Heart left ventricle (tissue), 16 donors: ENCODE data around the gene EFNA2. TPM values are rescaled to one million over a fixed set of nuclear protein-coding genes. Genes with fewer than 3 reads are reported as not detected.

Source experiments
- ATAC-seq, 4 donors: fragments of 200-7000 bp; cut with Tn5 transposase; one replicate each; pipeline ENCODE4 v1.9.1; 2020 to 2022; ENCODE audit warnings: moderate library complexity in 4 of 4, mild to moderate bottlenecking in 3 of 4, moderate number of reproducible peaks in 1 of 4
- DNase-seq, 5 donors: peaks; one replicate each; pipeline ENCODE4 v3.0.0-alpha.2; 2020
- H3K27ac ChIP-seq, 12 donors: fragments of 200-600 bp; sonication (generic) in 4 of 12; one replicate each; pipeline versions ENCODE4 v1.5.0 to v1.8.0; 2016 to 2022; ENCODE audit warnings: mild to moderate bottlenecking in 2 of 12
- H3K27me3 ChIP-seq, 9 donors: fragments of 200-600 bp; sonication (generic) in 2 of 9; one replicate each; pipeline versions ENCODE4 v1.5.1 to v1.8.0; 2016 to 2022; ENCODE audit warnings: mild to moderate bottlenecking in 3 of 9
- H3K36me3 ChIP-seq, 9 donors: fragments of 200-600 bp; sonication (generic) in 2 of 9; one replicate each; pipeline versions ENCODE4 v1.5.0 to v1.8.0; 2018 to 2022; ENCODE audit warnings: mild to moderate bottlenecking in 2 of 9
- H3K4me1 ChIP-seq, 12 donors: fragments of 200-600 bp; sonication (generic) in 4 of 12; one replicate each; pipeline versions ENCODE4 v1.5.0 to v1.8.0; 2016 to 2022; ENCODE audit warnings: mild to moderate bottlenecking in 3 of 12
- H3K4me3 ChIP-seq, 12 donors: fragments of 200-600 bp; sonication (generic) in 4 of 12; one replicate each; pipeline versions ENCODE4 v1.5.0 to v1.8.0; 2017 to 2022; ENCODE audit warnings: mild to moderate bottlenecking in 9 of 12, moderate library complexity in 4 of 12
- H3K9me3 ChIP-seq, 12 donors: fragments of 200-600 bp; sonication (generic) in 4 of 12; one replicate each; pipeline versions ENCODE4 v1.5.0 to v1.8.0; 2016 to 2022; ENCODE audit warnings: mild to moderate bottlenecking in 1 of 12
- POLR2A ChIP-seq, 2 donors: fragments of 450-650 bp; IDR thresholded peaks; one replicate each; pipeline ENCODE4 v1.6.1; 2017; ENCODE audit warnings: antibody characterized with exemption in 2 of 2, mild to moderate bottlenecking in 2 of 2, moderate library complexity in 2 of 2
- WGBS, 4 donors: extraction: QIAGEN DNeasy Blood & Tissue Kit in 2 of 4; methylation state at CpG; one replicate each; pipeline versions ENCODE4 v1.1.5 to v1.1.7; 2013 to 2018; 5-methylcytosine and 5-hydroxymethylcytosine counted together
- intact Hi-C, 10 donors: fragments of 100-400 bp; cut with DNase I; formaldehyde crosslinking; loops; one replicate each; pipeline versions ENCODE4 v1.11.1 to v1.14.2; 2022
- polyA plus RNA-seq, 2 donors: library from polyadenylated mRNA; stranded (reverse); fragments of 200-250 nt; gene quantifications; one replicate each; pipeline ENCODE4 v1.2.3, GENCODE V29; 2013
- total RNA-seq, 9 donors: library from RNA; depleted of rRNA in 2 of 9; stranded (reverse); fragments of >200 nt in 2 of 9; fragmentation: NEBNext Ultra II Directional in 3 of 9; extraction: Animal tissue kit (Norgen Biotek cat#: 25700) in 3 of 9; gene quantifications; one replicate each; pipeline versions ENCODE4 v1.1.0 to v1.2.4, GENCODE V29; 2016 to 2023
- TF ChIP-seq, protein P1 (sequence below), 12 donors: fragments of 200-600 bp; sonication (generic) in 4 of 12; IDR thresholded peaks; one replicate each; pipeline versions ENCODE4 v1.5.0 to v1.8.0; 2018 to 2022; ENCODE audit warnings: antibody characterized with exemption in 12 of 12, mild to moderate bottlenecking in 5 of 12
- donor health status: ischemic (EF 13 %, LVEDD 7.1; RV severe dilation, severe dysfunction).
- donor health status: healthy with polysubstance abuse.
- donor health status: DM: no; HTN: yes; CAD: no.
- donor health status: DM: no; HTN: no; CAD: no.
- donor health status: ischemic (EF 25% LVEDD 6.9; RV normal size, moderate dysfunction).
- donor health status: ischemic (EF 25% LVEDD 5.7; RV mildly dilated, moderate dysfunction).
- donor health status: healthy.
- donor health status: DM: yes; HTN: yes; CAD: no.
- donor health status: ischemic (EF 35%, LVEDD 5.7; RV mildly dilated, moderate dysfunction).
- donor health status: nonischemic (EF 11% LVEDD 7.7; RV severe dilation, severe dysfunction).
- donor health status: DM: yes; HTN: yes; CAD: no.
- donor health status: PGD.
- donor health status: ischemic (EF 29% LVEDD 5.4; RV normal size, mild dysfunction).
- donor health status: nonischemic (EF 23%, LVEDD 6.1; RV moderate dilation, normal function).

EFNA2 gene
- total and polyA plus RNA-seq, 11 donors, result not detected

DNA sequence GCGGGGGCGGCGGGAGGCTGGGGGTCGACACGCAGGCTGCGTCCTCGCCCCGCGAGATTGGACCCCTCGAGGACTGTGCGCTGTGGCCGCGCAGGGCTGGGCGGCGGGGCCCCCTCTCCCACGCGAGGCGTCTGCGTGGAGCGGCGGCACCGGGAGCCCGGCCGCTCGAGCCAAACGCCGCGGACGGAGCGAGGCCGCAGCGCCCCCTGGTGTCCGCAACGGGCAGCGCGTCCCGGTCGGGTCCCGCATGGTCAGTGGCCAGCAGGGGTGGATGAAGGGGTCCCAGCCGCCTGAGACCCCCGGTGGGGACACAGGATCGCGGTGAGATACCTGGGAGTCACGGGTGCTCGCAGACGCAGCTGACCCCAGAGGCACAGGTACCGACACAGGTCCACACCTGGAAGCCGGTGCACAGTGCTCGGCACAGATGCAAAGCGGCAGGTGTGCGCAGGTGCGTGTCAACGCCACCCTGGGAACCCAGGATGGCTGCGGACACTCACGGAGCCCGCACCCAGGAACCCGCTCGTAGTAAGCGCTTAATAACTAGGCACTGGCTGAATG, 18.7 kb upstream of the EFNA2 start:
- Histone ChIP-seq H3K36me3 (peaks cover 0 to 22% (median 18%) of the 10 kb centered on the region in 9 donors), H3K4me1 (peaks cover 12 to 76% (median 69%) of the 10 kb centered on the region in 12 donors), H3K4me3 (peak overlapping the region; percentile 2 to 66 (median 56)), H3K27me3 (no peaks in the 10 kb centered on the region), H3K27ac (peak overlapping the region; percentile 43 to 96 (median 92)), H3K9me3 (no peaks in the 10 kb centered on the region)
- 0 to 2% (median 0%) methylated on average over 4 to 59 of the region's 59 CpGs for WGBS, 4 donors
- intact Hi-C loops, result loop anchor here in 9 of 10 donors (1.0 to 2.0 kb wide), 3 partner anchors 18 to 23 kb away; no protein-coding TSS in a partner anchor
- ATAC-seq (peak in 2 of 4 donors; percentile 7 to 21), DNase-seq (peak; percentile 70 to 90 (median 80))
- TF ChIP-seq, protein P1, sequence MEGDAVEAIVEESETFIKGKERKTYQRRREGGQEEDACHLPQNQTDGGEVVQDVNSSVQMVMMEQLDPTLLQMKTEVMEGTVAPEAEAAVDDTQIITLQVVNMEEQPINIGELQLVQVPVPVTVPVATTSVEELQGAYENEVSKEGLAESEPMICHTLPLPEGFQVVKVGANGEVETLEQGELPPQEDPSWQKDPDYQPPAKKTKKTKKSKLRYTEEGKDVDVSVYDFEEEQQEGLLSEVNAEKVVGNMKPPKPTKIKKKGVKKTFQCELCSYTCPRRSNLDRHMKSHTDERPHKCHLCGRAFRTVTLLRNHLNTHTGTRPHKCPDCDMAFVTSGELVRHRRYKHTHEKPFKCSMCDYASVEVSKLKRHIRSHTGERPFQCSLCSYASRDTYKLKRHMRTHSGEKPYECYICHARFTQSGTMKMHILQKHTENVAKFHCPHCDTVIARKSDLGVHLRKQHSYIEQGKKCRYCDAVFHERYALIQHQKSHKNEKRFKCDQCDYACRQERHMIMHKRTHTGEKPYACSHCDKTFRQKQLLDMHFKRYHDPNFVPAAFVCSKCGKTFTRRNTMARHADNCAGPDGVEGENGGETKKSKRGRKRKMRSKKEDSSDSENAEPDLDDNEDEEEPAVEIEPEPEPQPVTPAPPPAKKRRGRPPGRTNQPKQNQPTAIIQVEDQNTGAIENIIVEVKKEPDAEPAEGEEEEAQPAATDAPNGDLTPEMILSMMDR (IDR thresholded peaks at IDR 0.05), result peak; percentile 88 to 99 (median 96)
- TF ChIP-seq POLR2A (IDR thresholded peaks at IDR 0.05), result peak in 1 of 2 donors; percentile 21

DNA sequence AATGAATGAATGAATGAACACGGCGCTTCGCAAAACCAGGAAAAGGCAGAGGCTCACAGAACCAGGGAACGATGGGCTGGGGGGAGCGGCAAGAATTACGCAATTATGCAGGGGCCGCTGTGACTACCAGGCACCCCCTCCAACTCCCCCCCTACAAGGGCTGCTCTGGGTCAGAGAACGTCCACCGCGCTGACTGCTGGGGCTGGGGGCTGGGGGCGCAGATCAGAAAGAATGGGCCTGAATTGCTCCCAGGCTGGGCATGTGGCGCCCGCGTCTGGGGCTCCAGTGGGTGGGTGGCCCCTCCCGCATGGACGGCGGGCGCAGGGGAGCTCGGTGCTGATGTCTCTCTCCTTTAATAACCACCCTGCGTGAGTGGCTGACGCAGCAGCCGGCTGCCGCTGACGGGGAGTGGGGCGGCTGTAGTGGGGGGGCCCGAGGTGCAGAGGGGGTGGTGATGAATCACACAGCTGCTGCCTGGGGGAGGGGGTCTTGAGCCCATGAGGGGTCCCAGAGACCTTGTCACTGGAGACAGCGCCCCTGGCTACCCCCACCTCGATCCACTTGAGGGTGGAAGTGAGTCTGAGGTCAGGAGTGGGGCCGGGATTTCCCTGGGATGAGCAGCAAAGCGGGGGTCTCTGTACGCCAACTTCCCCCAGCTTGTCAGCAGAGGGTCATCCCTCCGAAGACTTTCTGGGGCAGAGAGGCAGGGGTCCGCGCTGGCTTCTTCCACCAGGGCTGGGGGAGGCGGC, 18.0 kb upstream of the EFNA2 start:
- peak overlapping the region in 6 of 12 donors; percentile 92 to 100 (median 98) for H3K27ac ChIP-seq
- ATAC-seq (no peak), DNase-seq (peak in 3 of 5 donors; percentile 42 to 69 (median 49))
- no peak for TF ChIP-seq POLR2A (IDR thresholded peaks at IDR 0.05)
- H3K4me3 ChIP-seq, result peak overlapping the region in 7 of 12 donors; percentile 52 to 66 (median 57)
- H3K4me1 ChIP-seq, result peaks cover 9 to 76% (median 69%) of the 10 kb centered on the region in 12 donors
- intact Hi-C loops, result loop anchor here in 9 of 10 donors (1.0 to 2.0 kb wide), 2 partner anchors 23 kb away; no protein-coding TSS in a partner anchor
- peaks cover 0 to 28% (median 24%) of the 10 kb centered on the region in 9 donors for H3K36me3 ChIP-seq
- no peaks in the 10 kb centered on the region for H3K27me3 ChIP-seq
- no peaks in the 10 kb centered on the region for H3K9me3 ChIP-seq
- 31 to 51% (median 33%) methylated on average over 17 to 35 of the region's 35 CpGs for WGBS, 4 donors

DNA sequence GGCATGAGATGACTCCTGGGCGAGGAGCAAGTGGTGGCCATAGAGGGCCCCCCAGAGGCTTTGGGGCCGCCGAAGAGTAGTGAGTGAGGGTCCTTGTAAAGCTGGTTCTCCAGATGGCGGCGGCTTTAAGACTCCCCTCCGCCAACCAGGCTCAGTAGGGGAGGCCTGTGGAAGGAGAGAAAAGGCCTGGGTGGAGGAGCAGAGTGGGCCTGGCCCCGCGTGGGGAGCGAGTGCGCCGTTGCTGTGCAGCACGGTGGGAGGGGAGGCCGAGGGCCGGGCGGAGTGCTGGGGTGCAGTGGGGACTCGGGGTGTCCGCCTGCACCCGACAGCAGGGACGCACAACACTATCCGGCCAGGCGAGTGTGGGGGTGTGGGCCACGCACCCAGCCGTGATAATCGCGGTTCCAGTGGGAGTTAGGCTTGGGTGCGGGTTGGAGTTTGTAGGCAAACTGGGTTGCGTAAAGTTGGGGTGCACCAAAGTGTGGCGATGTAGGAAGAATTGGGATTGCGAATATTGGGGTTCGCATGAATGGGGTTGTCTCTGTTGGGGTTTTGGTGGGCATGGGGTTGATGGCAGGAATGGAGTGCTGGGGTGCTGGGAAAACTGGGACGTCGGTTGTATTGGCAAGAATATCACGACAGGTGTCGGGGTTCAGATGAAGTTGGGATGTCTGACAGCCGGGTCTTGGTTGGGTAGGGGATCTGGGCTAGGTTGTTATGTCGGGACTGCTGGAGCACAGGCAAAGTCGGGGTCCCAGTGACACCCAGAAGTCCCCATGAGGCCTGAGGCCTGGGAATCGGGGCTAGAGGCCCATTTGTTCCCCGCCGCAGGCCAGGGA, 17.2 kb upstream of the EFNA2 start:
- Histone ChIP-seq H3K9me3 (no peaks in the 10 kb centered on the region), H3K27me3 (no peaks in the 10 kb centered on the region), H3K36me3 (peaks cover 2 to 36% (median 32%) of the 10 kb centered on the region in 9 donors), H3K4me1 (peaks cover 9 to 80% (median 75%) of the 10 kb centered on the region in 12 donors), H3K4me3 (peak overlapping the region in 9 of 12 donors; percentile 17 to 92 (median 72)), H3K27ac (peak overlapping the region in 11 of 12 donors; percentile 73 to 100 (median 98))
- TF ChIP-seq, protein P1 (IDR thresholded peaks at IDR 0.05), result no peak
- TF ChIP-seq POLR2A (IDR thresholded peaks at IDR 0.05), result no peak
- WGBS, 4 donors, result 49 to 57% (median 51%) methylated on average over 37 to 40 of the region's 40 CpGs
- DNase-seq (peak in 2 of 5 donors; percentile 37 to 46), ATAC-seq (no peak)
- intact Hi-C loops, result loop anchor here in 2 of 10 donors (1.0 kb wide), 2 partner anchors 20 to 24 kb away; partner anchors contain the start of gene MIDN (in 1 of the 2)

DNA sequence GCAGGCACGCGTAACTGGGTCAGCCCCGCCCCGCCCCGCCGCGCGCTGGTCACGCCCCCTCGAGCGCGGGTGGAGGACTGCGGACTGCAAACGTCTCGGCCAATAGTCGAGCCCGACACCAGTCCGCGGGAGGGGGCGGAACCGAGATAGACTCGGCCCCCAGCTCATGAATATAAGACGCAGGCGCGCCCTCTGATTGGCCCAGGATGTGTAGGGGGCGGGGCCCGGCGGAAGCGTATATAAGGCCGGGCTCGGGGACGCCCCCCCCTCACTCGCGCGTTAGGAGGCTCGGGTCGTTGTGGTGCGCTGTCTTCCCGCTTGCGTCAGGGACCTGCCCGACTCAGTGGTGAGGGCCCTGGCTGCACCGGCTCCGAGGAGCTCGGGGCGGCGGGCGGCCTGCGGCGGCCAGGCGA, 16.6 kb upstream of the EFNA2 start, which contains the start of gene CIRBP:
TSS of gene CIRBP (plus strand) at position 268 of the 413 bp plus-strand sequence. CDS start 1,602 bp downstream, outside the sequence.
- WGBS, 4 donors, result 0 to 1% (median 0%) methylated on average over 26 to 50 of the region's 50 CpGs
- H3K4me3 ChIP-seq, result peak within 1 kb of the TSS; percentile 5 to 92 (median 72)
- intact Hi-C loops, result loop anchor here in 1 of 10 donors (1.0 kb wide), 1 partner anchor 21 kb away; the partner anchor contains the start of gene MIDN
- no peaks in the 10 kb centered on the region for H3K9me3 ChIP-seq
- DNase-seq (peak; percentile 100), ATAC-seq (peak; percentile 69 to 85 (median 78))
- peak within 1 kb of the TSS; percentile 92 to 100 (median 98) for H3K27ac ChIP-seq
- H3K36me3 ChIP-seq, result peaks cover 2 to 42% (median 38%) of the 10 kb centered on the region in 9 donors
- no peaks in the 10 kb centered on the region for H3K27me3 ChIP-seq
- TF ChIP-seq, protein P1 (IDR thresholded peaks at IDR 0.05), result peak in 2 of 12 donors; percentile 11 to 15
- peak; percentile 99 to 100 for TF ChIP-seq POLR2A (IDR thresholded peaks at IDR 0.05)
- peaks cover 9 to 86% (median 81%) of the 10 kb centered on the region in 12 donors for H3K4me1 ChIP-seq
